HEK293 (cell line): ENCODE data around the gene XRN2.

Experiments
- HOXA7 ChIP-seq: sonication (generic); formaldehyde crosslinking; IDR thresholded peaks from 2 replicates; pipeline ENCODE4 v1.8.1; 2022; ENCODE audit warnings: missing genetic modification reagents, borderline replicate concordance
- KLF7 ChIP-seq: fragments of 450-650 bp; formaldehyde crosslinking; IDR thresholded peaks from 2 replicates; pipeline ENCODE4 v1.5.1; 2016; ENCODE audit warnings: missing biosample characterization, missing genetic modification characterization, borderline replicate concordance
- PRDM10 ChIP-seq: fragments of 450-650 bp; formaldehyde crosslinking; IDR thresholded peaks from 2 replicates; pipeline ENCODE4 v1.5.1; 2016; ENCODE audit warnings: missing biosample characterization, missing genetic modification characterization
- PRDM2 ChIP-seq: fragments of 450-650 bp; formaldehyde crosslinking; IDR thresholded peaks from 2 replicates; pipeline ENCODE4 v1.5.1; 2016; ENCODE audit warnings: missing biosample characterization, missing genetic modification characterization, borderline replicate concordance
- ZBTB10 ChIP-seq: fragments of 450-650 bp; formaldehyde crosslinking; IDR thresholded peaks from 2 replicates; pipeline ENCODE4 v1.5.1; 2016; ENCODE audit warnings: missing biosample characterization, missing genetic modification characterization
- ZNF132 ChIP-seq: fragments of 450-650 bp; formaldehyde crosslinking; IDR thresholded peaks from 2 replicates; pipeline ENCODE4 v1.5.1; 2017; ENCODE audit warnings: missing biosample characterization, missing genetic modification characterization, borderline replicate concordance
- ZNF19 ChIP-seq: fragments of 450-650 bp; formaldehyde crosslinking; IDR thresholded peaks from 2 replicates; pipeline ENCODE4; 2016; ENCODE audit warnings: missing biosample characterization, missing genetic modification characterization, low read depth
- ZNF324 ChIP-seq: fragments of 450-650 bp; formaldehyde crosslinking; IDR thresholded peaks from 2 replicates; pipeline ENCODE4 v1.5.1; 2016; ENCODE audit warnings: missing biosample characterization, missing genetic modification characterization
- ZNF341 ChIP-seq: fragments of 450-650 bp; formaldehyde crosslinking; IDR thresholded peaks from 2 replicates; pipeline ENCODE4; 2016; ENCODE audit warnings: low read depth, missing biosample characterization, missing genetic modification characterization
- ZNF354C ChIP-seq: fragments of 450-650 bp; formaldehyde crosslinking; IDR thresholded peaks from 2 replicates; pipeline ENCODE4 v1.5.1; 2016; ENCODE audit warnings: missing biosample characterization, missing genetic modification characterization, low read depth, borderline replicate concordance
- ZNF404 ChIP-seq: fragments of 450-650 bp; formaldehyde crosslinking; IDR thresholded peaks from 2 replicates; pipeline ENCODE4 v1.5.1; 2017; ENCODE audit warnings: missing biosample characterization, missing genetic modification characterization
- ZNF561 ChIP-seq: fragments of 450-650 bp; IDR thresholded peaks from 2 replicates; pipeline ENCODE4 v1.5.1; 2018; ENCODE audit warnings: missing biosample characterization, missing genetic modification characterization, borderline replicate concordance
- ZNF629 ChIP-seq: fragments of 450-650 bp; formaldehyde crosslinking; IDR thresholded peaks from 2 replicates; pipeline ENCODE4 v1.5.1; 2017; ENCODE audit warnings: missing biosample characterization, missing genetic modification characterization
- ZNF639 ChIP-seq: fragments of 450-650 bp; formaldehyde crosslinking; IDR thresholded peaks from 2 replicates; pipeline ENCODE4 v1.5.1; 2016; ENCODE audit warnings: missing biosample characterization, missing genetic modification characterization
- ZNF660 ChIP-seq: fragments of 450-650 bp; IDR thresholded peaks from 2 replicates; pipeline ENCODE4 v1.5.1; 2018; ENCODE audit warnings: missing biosample characterization, mild to moderate bottlenecking, missing genetic modification characterization
- ZNF747 ChIP-seq: fragments of 450-650 bp; formaldehyde crosslinking; IDR thresholded peaks from 2 replicates; pipeline ENCODE4 v1.5.1; 2016; ENCODE audit warnings: missing biosample characterization, missing genetic modification characterization
- ZSCAN16 ChIP-seq: fragments of 450-650 bp; formaldehyde crosslinking; IDR thresholded peaks from 2 replicates; pipeline ENCODE4 v1.5.1; 2016; ENCODE audit warnings: missing biosample characterization, missing genetic modification characterization
- TF ChIP-seq, protein P1 (sequence below): fragments of 450-650 bp; formaldehyde crosslinking; IDR thresholded peaks from 2 replicates; pipeline ENCODE4 v1.5.1; 2016; ENCODE audit warnings: missing biosample characterization, missing genetic modification characterization
- TF ChIP-seq, protein P2 (sequence below): fragments of 450-650 bp; formaldehyde crosslinking; IDR thresholded peaks from 2 replicates; pipeline ENCODE4 v1.5.1; 2016; ENCODE audit warnings: missing biosample characterization, missing genetic modification characterization

The XRN2 gene

GRCh38 chr20:21397341-21398108 is 94.4 kb downstream of the XRN2 start, which contains the start of gene NKX2-4 (continued):
- TF ChIP-seq, protein P1, sequence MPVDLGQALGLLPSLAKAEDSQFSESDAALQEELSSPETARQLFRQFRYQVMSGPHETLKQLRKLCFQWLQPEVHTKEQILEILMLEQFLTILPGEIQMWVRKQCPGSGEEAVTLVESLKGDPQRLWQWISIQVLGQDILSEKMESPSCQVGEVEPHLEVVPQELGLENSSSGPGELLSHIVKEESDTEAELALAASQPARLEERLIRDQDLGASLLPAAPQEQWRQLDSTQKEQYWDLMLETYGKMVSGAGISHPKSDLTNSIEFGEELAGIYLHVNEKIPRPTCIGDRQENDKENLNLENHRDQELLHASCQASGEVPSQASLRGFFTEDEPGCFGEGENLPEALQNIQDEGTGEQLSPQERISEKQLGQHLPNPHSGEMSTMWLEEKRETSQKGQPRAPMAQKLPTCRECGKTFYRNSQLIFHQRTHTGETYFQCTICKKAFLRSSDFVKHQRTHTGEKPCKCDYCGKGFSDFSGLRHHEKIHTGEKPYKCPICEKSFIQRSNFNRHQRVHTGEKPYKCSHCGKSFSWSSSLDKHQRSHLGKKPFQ (tag by site-specific recombination): no peak
- TF ChIP-seq, protein P2, sequence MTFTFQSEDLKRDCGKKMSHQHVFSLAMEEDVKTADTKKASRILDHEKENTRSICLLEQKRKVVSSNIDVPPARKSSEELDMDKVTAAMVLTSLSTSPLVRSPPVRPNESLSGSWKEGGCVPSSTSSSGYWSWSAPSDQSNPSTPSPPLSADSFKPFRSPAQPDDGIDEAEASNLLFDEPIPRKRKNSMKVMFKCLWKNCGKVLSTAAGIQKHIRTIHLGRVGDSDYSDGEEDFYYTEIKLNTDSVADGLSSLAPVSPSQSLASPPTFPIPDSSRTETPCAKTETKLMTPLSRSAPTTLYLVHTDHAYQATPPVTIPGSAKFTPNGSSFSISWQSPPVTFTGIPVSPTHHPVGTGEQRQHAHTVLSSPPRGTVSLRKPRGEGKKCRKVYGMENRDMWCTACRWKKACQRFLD: no peak
- TF ChIP-seq ZNF629: no peak
- TF ChIP-seq ZSCAN16 (tag by site-specific recombination): no peak
- TF ChIP-seq ZNF747: no peak
- TF ChIP-seq ZBTB10: 0 out of 2 replicates have a peak, but pooled peaks have one; percentile 37
- no peak for TF ChIP-seq ZNF639
- TF ChIP-seq HOXA7: no peak
- no peak for TF ChIP-seq ZNF19
- no peak for TF ChIP-seq KLF7 (tag by site-specific recombination)
- TF ChIP-seq ZNF324 (tag by site-specific recombination): no peak
- no peak for TF ChIP-seq ZNF354C (tag by site-specific recombination)
- TF ChIP-seq ZNF404: no peak
- 0 out of 2 replicates have a peak, but pooled peaks have one; percentile 22 for TF ChIP-seq ZNF660 (tag by site-specific recombination)
- TF ChIP-seq PRDM10 (tag by site-specific recombination): peak; percentile 7; the same call in 1 of the 2 replicates
- TF ChIP-seq ZNF341 (tag by site-specific recombination): peak; percentile 72
- peak; percentile 15; the same call in 1 of the 2 replicates for TF ChIP-seq ZNF561 (tag by site-specific recombination)
- no peak for TF ChIP-seq ZNF132 (tag by site-specific recombination)
- TF ChIP-seq PRDM2: no peak
